Esophagus squamous epithelium (tissue), 4 donors: Measurements from ENCODE around the gene SDC4.

Experiments
- POLR2A ChIP-seq, 4 donors: fragments of 450-650 bp; IDR thresholded peaks; one replicate each; pipeline ENCODE4 v1.6.1; 2017; ENCODE audit warnings: antibody characterized with exemption in 4 of 4, mild to moderate bottlenecking in 4 of 4, moderate library complexity in 3 of 4
- TF ChIP-seq, protein P1 (sequence below), 6 experiments: fragments of 450-650 bp in 4 of 6; fragments of 200-600 bp in 2 of 6; sonication (generic) in 2 of 6; IDR thresholded peaks; one replicate each; pipeline ENCODE4 v1.5.1; 2016 to 2019; ENCODE audit warnings: antibody characterized with exemption in 6 of 6, mild to moderate bottlenecking in 4 of 6, moderate library complexity in 4 of 6

GRCh38 chr20:45361793-45362192 lies 13.6 kb upstream of the SDC4 start:
- TF ChIP-seq, protein P1, sequence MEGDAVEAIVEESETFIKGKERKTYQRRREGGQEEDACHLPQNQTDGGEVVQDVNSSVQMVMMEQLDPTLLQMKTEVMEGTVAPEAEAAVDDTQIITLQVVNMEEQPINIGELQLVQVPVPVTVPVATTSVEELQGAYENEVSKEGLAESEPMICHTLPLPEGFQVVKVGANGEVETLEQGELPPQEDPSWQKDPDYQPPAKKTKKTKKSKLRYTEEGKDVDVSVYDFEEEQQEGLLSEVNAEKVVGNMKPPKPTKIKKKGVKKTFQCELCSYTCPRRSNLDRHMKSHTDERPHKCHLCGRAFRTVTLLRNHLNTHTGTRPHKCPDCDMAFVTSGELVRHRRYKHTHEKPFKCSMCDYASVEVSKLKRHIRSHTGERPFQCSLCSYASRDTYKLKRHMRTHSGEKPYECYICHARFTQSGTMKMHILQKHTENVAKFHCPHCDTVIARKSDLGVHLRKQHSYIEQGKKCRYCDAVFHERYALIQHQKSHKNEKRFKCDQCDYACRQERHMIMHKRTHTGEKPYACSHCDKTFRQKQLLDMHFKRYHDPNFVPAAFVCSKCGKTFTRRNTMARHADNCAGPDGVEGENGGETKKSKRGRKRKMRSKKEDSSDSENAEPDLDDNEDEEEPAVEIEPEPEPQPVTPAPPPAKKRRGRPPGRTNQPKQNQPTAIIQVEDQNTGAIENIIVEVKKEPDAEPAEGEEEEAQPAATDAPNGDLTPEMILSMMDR (IDR thresholded peaks at IDR 0.05): no peak
- TF ChIP-seq POLR2A (IDR thresholded peaks at IDR 0.05): no peak
